ENCODE measurements around the gene RHOJ.
"Not testable (repeated sequence)": the region's sequence is repeated elsewhere in the genome, so short reads cannot be mapped to it uniquely, and the experiment has no call there.

The RHOJ gene

DNA sequence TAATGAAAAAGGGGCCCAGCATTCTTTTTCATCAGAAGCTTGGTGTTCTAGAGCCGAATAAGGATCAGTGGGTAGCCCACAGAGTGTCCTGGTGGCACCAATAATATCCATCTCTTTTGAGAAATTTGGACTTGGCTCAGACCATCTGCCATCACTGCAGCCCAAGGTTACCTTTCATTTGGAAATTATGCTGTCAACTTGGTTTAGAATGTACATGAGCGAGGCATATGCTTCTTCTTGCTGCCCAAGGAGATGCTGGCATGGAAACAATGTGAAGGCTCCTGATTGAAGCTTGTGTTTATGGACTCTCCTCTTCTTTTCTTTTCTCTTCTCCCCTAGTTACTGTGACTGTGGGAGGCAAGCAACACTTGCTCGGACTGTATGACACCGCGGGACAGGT lies 64.5 kb downstream of the RHOJ start:
- DNase-seq (ENCODE audit: low read depth): no peak

DNA sequence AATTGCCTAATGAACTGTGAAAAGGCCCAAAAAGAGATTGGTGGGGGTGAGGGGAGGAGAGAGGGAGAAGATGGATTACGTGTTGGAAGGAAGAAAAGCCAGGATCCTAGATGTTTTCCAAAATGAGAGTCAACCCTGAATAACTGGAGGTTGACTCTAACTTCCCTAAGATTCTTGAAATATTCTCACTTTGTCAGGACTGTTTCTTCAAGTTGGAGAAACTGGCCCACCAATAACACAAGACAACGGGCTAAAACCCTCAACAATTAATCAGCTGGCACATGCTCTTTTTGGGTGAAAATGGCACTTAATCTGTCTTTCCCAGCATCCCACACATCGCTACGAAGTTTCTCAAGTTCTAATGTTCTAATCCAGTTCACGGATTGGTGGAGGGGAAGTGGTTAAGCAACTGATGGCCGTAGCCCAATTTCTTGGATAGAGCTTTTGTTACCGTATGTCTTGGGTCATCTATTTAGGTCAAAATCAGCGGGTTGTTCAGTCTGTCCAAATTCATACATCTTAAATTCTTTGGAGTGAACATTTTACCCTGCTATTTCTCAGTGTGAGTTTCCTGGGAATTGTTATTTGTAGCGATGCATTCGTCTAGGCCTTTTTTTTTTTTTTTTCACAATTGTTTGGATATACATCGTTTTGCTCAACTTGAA lies 65.5 kb downstream of the RHOJ start:
- no peak for DNase-seq (ENCODE audit: low read depth)

DNA sequence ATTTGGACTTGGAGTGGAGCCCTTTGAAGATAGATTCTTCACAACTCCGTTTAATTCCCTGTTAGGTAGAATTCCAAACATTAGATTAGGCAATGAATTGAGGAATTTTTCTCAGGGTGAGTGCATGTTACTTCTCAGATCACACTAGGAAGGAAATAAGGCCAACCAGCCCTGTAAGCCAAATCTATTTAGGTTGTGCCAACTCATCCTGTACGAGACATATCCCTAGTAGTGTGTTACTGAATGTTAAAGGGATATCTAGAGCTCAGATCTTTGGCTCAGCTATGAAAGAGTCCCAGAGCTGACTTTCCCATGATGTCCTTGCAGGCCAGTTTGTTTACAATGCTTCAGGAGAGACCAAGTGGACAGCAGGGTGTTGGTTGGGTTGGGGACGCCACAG lies 68.9 kb downstream of the RHOJ start:
- no peak for DNase-seq (ENCODE audit: low read depth)

DNA sequence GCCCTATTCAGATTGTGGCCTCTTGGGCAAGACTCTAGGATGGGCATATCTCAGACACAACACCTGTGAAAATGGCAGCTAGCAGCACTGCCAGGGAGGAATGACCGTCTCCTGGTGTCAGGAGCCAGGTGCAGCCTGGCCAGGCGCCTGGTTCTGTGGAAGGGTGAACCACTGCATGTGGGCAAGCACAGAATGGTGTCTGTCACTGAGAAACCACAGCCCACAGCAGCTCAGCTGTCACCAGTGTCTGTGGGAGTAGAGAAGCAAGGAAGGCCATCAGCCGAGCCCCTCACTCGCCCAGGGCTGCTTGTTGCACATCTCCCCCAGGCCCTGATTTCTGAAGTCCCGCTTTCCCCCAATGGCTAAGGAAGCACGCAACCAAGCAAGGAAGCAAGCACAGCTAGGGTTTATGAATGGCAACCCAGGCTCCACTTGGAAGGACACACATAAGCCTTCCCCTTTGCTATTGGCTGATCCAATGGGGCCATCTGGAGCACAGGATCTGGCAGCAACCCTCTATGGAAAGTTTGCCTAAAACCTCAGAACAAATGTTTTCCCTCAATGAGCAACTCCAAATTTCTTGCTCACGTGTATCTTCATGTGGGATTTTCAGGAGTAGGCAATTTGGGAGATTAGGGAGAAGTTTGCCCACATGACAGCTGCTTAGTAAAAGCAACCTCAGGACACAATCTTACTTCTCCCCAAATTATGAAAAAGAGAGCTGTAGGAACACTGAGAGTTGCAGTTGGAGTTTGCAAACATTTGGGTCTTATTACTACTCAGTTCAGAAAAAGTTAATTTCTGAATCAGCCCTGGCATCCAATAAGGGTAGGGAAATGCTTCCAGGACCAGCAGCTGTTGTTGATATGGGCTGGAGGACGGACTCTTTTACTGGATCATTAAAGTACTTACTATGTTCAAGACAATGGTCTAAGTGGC lies 69.7 kb downstream of the RHOJ start:
- DNase-seq (ENCODE audit: low read depth): no peak

DNA sequence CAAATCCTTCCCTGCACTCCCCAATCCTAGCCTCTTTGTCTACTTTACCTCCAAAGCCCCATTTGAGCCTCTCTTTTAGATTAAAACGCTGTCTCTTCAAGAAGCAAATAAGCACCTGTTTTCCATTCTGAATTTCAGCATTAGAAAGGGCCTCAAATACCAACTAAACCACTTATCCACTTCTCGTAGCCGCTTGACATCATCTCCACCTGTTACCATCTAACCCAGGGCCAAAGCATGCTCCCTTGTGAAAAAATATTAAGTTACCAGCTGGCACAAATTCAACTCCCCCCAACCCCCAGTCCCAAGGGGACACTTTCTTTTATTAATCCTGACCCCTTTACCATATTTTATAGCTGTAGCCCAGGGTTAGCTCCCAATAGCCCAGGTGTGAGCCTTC lies 71.4 kb downstream of the RHOJ start:
- no peak for DNase-seq (ENCODE audit: low read depth)

DNA sequence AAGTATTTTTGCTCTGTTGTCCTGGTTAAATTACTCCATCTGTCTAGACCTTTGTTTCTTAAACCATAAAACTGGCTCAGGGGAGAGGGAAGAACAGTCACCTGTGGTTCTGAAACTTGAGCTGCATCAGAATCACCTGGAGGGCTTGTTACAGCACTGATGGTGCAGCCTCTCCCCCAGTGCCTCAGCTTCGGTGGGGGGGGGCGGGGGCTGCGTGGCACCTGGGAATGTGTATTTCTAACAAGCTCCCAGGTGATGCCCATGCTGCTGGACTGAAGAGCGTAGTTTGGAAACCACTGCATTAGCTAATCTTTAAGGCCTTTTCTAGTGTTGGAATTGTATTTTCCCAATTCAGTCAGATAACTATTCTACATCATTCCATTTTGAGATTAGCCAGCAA lies 71.8 kb downstream of the RHOJ start:
- no peak for DNase-seq (ENCODE audit: low read depth)

DNA sequence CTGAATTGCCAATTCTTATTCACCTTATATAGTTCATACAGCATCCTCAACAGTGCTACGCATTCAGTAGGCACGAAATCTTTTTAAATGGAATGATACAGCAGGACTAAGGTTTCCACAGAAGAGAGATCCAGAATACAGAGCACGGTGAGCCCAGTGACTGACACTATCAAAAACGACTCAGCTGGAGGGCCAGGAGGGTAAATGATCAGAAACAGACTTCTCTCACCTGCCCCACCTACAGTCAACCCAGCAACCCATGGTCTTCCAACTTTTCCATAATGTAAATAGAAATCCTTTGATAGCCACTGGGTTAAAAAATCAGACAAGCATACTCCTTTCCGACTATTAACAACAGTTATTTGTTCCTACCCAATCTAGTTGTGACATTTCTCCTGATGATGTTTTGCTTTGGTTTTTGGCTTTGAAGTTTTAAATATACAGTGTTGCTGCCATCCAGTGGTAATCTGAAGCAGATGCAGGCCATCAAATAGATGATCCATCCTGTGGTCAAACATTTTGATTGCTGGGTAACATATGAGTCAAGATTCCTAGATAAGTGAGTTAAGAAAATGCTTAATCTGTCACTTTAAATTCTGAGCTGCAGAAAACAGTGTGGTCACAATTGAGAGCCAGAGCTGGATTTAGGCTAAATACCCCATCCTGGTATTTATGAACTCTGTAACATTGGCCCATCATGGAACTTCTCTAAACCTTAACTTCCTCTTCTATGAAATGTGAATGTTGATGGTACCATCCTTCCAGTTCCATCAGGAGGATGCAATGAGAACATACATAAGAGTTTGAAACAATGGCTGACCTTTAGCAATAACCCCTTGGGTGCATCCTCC lies 72.5 kb downstream of the RHOJ start:
- DNase-seq (ENCODE audit: low read depth): no peak

DNA sequence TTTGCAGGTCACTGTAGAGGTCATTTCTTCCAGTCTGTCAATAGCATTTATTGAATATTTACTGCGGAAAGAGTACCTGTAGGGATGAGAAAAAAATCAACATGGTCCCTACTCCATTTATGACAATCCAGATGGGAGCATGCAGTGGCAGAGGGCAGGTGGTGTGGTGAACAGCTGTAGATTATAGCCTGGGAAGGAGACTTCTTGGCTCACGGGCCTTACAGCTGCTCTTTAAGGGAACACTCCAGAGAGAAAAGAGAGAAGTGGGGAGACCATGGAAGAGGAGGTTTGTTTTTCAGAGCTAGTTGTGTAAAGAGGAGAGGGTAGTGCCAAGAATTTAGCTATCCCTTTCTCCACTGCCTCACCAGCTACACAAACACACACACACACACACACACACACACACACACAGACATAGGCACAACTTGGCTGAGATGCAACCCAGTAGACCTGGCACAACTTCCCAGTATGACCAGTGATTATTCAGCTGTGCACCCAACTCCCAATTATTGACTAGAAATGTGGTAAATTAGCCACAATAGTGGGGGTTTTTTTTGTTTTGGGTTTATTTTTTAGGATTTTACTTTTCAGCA lies 73.4 kb downstream of the RHOJ start:
- DNase-seq (ENCODE audit: low read depth): no peak

DNA sequence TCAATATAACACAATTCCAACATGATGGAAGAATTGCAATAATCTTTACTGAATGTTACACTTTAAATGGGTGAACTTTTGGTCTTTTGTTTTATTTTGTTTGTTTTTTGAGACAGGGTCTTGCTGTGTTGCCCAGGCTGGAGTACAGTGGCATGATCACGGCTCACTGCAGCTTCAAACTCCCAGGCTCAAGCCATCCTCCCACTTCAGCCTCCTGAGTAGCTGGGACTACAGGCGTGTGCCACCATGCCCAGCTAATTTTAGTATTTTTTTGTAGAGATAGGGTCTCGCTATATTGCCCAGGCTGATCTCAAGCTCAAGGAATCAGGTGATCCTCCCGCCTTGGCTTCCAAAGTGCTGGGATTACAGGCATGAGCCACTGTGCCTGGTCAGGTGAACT lies 75.7 kb downstream of the RHOJ start:
- DNase-seq (ENCODE audit: low read depth): not testable (repeated sequence)

DNA sequence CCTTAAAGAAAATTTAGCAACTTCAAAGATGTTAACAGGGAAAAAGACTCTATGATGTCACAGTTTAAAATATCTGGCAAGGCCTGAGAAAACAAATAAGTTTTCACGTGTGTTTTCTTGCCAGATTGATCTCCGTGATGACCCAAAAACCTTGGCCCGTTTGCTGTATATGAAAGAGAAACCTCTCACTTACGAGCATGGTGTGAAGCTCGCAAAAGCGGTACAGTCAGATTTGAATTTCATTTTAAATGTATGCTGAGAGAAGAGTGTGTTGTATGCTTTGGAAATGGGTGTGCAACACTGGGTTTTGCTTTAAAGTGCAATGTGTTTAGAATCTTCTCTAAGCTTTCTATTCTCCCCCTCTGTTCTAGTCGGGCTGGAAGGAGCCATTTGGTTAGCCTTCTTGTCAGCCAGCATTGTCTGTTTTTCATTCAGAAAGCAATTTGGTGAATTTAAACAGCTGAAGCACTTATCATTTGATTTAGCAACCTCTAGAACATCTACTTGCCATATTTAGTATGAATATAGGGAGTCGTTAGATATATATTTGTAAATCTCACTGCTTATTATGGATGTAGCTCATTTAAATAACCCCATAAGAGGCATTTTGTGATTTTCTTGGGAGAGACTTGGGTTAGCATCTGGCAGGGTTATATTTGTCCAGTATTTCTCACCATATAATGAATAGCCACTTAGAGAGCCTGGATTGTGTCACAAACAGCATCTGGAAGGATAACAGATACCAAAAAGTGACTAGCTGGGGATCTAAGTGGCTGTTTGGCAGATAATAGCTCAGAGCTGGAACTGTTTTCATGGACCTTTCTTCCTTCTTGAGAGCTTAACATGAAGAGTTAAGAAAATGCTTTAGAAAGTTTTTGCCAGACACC lies 79.0 kb downstream of the RHOJ start:
- DNase-seq (ENCODE audit: low read depth): no peak

DNA sequence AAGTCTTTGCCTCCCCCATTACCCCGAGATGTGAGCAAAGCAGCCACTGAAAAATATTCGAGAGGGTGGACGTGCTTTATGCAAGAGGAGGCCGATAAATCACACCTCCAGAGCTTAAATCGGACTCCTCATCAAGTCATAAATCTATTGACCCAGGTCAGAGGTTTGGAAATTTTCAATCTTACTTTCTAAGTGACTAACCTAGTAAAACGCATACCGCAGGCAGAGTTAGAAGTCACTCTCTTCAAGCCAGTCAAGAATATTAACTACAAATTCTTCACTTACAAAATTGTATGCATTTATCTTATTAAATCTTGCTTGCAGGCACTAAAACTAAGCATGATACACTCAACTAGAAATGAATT lies 79.6 kb downstream of the RHOJ start:
- DNase-seq (ENCODE audit: low read depth): no peak

DNA sequence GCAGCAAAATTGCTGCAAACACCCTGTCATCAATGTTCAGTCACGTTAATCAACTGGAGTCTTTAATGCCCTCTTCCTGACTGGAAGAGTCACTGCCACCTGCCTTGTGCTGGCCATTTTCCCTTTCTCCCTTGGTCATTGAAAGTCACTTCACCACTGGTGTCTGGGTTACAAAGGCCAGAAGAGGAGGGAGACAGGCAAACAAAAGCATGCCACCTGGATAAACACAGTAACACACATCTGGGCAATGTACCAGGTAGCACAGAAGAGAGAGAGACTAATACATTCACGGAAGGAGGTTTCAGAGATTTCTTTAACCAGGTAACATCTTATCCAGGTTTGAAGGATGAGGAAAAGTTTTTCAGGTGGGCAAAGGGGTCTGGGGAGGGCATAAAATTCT lies 81.8 kb downstream of the RHOJ start:
- DNase-seq (ENCODE audit: low read depth): no peak

DNA sequence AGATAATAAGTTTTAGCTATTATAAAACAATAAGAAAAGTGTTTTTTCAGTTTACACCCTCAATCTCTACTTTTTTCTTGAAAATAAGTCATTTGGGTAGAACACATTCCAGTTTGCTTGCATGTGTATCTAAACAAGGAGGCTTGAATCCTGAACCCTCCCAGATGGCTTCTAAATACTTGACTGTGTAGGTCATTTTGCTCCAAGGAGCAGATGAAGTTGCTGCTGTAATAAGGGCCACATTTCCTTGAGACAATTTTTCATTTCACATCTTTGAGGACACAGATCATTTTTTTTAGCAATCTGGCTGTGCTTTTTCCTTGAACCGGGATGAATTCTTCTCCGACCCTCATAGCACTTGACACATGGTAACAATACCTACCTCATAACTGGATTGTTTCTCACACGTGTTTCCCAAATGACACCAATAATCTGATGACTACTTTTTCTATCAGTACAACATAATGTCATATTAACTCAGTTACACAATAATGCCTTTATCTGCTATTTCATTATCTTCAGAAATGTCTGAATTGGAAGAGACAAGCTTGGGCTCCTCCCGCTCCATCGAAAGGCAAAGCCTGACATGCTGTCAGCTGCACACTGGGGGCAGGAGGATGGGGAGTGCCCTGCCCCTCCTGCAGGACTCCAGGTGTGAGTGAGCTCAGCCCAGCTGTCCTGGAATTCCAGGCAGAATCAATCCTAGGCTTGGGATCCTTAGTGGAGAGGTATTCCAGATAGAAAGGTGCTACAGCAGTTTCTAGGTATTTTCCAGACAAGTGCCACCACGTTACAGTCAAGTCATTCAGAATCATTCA lies 83.6 kb downstream of the RHOJ start:
- DNase-seq (ENCODE audit: low read depth): no peak

DNA sequence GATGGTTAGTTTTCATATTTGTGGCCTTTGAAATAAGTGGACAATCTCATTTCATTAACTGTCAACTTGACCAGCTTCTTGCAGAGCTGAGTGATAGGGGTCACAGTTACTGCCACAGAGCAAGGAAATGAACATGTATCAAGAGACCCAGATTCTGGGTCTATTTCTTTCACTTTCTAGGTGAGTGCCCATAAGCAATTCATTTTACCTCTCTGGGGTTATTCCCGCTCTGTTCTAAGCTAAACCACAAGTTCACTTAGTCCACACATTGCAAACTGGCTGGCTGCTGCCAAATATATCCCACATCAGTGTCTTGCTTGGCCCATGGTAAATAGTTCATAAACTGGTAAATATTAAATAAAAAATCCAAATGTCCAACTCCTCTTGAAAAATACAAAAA lies 84.6 kb downstream of the RHOJ start:
- DNase-seq (ENCODE audit: low read depth): no peak

DNA sequence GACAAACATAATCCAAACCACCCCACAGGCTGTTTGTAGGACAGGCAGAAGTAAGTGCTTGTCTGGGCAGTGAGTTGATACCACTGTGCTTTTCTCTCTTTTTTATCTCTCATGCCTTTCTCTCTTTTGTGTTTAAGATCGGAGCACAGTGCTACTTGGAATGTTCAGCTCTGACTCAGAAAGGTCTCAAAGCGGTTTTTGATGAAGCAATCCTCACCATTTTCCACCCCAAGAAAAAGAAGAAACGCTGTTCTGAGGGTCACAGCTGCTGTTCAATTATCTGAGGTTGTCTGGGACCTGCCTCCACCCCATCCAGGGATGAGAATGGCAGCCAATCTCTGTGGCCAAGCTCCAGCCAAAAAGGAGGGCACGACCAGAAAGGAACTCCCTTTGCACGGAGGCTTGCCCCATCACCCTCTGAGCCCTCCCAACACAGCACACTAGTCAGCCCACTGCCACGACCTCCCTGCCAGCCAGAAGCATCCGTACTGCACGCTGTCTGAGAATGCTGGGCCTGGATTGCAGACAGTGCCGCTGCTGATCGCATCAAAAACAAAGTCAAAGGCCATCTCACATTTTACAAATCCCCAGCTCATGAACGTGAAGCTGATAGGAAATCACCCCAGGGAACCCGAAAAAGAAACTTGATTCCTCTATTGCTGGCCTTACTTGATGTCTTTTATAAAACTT lies 86.6 kb downstream of the RHOJ start:
- no peak for DNase-seq (ENCODE audit: low read depth)

DNA sequence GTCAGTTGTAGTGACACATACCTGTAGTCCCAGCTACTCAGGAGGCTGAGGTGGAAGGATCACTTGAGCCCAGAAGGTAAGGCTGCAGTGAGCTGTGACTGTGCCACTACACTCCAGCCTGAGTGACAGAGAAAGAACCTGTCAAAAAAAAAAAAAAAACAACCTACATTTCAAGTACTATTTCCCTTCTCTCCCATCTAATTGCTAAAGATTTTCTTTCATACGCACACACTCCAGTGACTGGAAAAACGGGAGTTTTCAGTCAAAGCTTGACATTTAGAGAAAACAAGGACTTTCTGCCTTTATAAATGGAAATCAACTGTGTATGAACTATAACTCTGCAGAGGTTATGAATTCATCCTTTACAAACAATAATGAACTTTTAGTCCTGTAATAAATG lies 88.6 kb downstream of the RHOJ start:
- no peak for DNase-seq (ENCODE audit: low read depth)

DNA sequence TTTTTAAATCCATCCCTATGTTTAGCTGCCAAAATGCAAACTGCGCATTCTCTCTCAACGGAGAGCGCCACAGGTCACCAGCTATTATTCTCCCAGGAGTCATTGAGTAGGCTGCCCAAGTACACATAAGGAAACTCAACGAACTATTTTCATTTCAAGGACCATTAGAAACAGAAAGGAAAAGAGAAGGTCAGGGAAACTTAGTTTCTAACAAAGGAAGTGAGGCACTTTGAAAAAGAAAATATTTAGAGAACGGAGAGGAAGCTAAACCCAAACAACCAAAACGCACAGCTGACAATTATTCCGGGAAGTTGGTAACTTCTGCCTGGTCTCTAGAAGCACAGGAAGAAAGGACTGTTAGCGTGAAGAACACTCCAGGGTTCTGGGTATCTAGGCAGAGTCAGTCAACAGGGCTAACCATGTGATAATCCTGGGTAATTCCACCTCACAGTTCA lies 91.0 kb downstream of the RHOJ start:
- no peak for DNase-seq (ENCODE audit: low read depth)

DNA sequence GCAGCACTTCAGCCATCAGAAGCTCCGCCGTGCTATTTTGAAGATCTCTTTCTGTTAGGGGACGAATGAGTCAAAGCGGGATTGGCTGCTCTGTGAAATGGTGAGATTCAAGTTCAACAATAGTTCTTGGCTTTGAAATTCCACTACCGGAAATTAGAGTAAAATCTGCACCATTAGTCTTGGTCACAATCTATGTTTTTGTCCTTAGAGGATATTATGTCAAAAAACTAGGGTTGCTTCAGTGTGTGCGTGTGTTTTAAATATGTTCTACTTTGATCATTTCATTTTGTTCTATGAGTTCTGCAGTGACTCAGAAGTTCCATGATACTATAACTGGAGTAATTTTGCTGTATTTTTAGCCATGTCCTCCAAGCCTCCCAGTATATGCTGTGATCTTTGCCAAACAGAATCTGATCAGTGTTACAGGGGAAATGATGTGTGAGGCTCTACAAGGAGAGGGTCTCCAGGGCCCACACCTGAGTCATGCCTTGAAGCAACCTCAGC lies 91.9 kb downstream of the RHOJ start:
- DNase-seq (ENCODE audit: low read depth): no peak

DNA sequence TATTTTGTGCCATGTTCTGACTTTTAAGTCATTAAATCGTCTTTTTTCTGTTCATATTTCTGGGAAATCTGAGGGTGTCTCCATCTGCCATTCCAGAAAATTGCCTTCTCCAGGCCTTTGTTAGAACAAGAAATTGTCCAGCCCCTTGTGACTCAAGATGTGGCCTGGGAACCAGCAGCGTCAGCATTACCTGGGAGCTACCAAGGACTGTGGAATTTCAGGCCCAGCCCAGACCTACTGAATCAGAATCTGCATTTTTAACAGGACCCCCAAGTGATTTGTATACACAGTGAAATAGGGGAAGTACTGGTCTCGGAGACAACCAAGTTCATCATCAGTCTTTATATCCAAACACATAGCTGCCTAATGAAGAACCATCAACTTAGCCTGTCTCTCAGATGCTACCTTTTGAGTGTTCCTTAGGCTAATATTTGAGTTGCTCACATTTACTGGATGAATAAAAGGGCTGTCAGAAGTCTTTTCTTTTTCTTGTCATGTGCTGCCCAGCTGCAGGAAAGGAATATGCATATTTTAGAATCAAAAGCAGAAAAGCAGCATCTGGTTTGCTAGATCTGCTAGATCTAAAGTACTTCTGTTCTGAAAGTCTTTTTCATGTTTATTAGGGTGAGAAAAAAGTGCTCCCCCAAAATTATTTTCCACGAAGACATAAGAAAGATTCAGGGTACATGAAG lies 93.3 kb downstream of the RHOJ start:
- no peak for DNase-seq (ENCODE audit: low read depth)
